ENCODE results near the gene MR1.

DNA sequence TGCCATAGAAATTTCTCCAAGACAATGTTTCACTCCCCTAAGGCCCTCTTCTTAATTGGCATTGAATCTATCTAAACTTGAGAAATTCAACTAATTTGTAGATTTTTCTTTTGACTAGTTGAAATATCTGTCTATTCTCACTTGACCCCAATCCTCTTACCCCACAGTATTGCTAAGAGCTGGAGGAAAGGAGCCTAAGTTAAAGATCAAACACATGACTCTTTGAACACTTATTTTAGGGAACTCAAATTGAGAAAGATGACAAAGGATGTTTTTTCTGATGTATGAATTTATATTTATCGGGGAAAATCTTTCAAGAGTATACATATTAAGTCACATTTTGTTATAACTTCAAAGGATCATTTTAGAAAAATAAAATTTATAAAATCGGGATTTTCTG, 3.6 kb downstream of the MR1 start:
- TF ChIP-seq CTCF (conservative IDR thresholded peaks at IDR 0.05 in 1 of 2, IDR thresholded peaks at IDR 0.05 in 1 of 2; ENCODE audit: extremely low read depth in 1 of 2, insufficient read depth in 1 of 2, low read depth in 1 of 2, low read length in 2 of 2), result no peak
- no peak for TF ChIP-seq EZH2 (IDR thresholded peaks at IDR 0.05; ENCODE audit: borderline replicate concordance, low read length)

Measured in mammary epithelial cell (primary cell).